ENCODE data around the gene NAGA.

DNA sequence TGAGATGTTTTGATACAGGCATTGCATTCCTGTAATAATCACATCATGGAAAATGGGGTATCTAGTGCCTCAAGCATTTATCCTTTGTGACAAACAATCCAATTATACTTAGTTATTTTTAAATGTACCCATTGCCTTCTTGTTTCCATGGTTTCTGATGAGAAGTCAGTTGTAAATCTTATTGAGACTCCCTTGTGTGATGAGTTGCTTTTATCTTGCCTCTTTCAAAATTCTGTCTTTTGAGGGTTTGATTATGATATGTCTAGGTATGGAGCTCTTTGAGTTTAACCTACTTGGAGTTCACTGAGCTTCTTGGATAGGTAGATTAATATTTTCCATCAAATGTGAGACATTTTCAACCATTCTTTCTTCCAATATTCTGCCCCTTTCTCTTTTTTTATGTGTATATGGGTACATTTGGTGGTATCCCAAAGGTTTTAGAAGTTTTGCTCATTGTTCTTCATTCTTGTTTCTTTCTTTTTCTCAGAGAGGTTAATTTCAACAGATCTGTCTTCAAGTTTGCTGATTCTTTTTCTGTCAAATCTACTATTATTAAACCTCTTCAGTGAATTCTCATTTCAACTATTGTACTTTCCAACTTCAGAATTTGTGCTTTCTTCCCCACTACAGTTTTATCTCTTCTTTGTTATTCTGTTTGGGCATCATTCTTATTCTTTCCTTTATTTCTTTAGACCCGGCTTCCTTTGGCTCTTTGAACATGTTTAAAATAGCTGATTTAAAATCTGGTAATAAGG is 13.7 kb downstream of the NAGA start:
- no peak for TF ChIP-seq EZH2phosphoT487 (IDR thresholded peaks at IDR 0.05; ENCODE audit: insufficient read depth, low read depth)
- TF ChIP-seq EZH2 (IDR thresholded peaks at IDR 0.05; ENCODE audit: insufficient read depth, poor library complexity, severe bottlenecking): no peak
